DMS 273 (cell line): ENCODE measurements around the gene AGBL5.
"Not testable (repeated sequence)": the region's sequence is repeated elsewhere in the genome, so short reads cannot be mapped to it uniquely, and the experiment has no call there.

Source experiments
- DNase-seq: peaks from one replicate; lab custom pipeline; 2025; ENCODE audit not compliant: unreplicated experiment; lab: John Stamatoyannopoulos, UW

The AGBL5 gene

DNA sequence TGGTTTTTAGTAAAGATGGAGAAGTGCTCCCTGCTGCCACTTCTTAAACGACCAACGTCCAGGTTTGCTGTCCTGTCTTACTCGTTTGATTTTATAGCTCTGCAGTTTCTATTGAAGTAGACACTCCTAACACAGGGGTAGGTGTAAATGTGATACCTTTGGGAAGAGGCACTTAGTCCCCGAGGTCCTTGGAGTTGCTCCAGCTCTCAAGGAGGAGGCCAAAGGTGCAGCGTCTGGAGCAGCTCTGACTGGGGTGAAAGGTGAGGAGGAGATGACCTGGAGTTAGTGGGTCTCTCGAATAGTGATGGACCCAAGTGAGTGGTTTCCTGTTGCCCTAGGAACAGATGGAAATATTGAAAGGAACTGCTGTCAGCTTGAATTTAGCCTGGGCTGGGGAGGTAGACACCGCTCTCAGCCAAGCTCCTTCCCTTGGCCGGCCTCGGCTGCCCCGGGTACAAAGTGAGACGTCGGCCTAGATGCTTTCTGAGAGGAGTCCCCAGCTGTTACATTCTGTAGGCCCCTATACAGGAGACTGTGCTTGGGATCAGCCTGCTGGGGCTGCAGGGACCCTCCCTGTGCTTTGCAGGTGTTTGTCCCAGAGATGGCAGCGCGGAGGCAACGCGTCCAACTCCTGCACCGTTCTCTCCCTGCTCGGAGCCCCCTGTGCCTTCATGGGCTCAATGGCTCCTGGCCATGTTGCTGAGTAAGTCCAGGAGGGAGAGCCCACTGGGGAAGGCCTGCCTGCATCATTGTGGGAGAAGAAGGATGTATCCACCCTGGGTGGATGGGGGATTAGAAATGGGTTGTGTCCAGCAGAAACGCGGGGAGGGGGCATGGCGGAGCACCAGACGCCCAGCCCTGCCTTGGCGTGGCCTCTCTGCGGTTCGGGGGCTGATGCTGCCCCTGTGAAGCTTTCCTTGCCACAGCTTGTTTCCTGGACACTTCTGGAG lies 40.6 kb downstream of the AGBL5 start:
- DNase-seq = no peak

DNA sequence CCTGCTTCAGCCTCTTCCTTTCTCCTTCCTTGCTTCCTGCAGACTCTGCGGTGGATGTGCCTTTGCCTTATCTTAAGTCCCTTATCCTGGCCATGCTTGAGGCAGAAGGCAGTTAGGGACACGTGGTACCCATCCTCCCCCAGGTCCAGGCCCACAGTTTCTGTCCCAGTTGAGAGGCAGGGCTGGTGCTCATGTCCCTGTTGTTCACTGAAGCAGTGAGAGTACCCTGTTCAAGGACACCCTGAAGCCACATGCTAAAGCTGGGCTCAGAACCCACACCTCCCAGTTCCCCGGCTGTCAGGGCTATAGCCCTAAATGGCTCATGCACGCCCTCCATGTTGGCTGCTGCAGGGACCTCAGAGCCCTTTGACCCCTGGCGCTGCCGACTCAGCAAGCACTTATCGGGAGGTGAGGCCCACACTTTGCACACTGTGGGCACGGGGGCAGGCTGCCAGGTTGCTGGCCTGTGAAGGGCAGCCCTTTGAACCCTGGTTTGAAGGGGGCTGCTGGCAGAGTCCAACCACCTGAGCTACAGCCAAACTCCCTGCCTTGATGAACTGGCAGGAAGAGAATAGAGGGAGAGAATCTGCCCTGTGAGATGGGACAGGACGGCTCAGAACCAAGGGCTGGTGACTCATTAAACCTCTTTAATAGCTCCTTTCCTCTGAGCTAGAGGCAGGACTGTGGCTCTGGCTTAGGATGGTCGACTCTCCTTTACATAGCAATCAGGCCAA lies 41.4 kb downstream of the AGBL5 start:
- DNase-seq = no peak

DNA sequence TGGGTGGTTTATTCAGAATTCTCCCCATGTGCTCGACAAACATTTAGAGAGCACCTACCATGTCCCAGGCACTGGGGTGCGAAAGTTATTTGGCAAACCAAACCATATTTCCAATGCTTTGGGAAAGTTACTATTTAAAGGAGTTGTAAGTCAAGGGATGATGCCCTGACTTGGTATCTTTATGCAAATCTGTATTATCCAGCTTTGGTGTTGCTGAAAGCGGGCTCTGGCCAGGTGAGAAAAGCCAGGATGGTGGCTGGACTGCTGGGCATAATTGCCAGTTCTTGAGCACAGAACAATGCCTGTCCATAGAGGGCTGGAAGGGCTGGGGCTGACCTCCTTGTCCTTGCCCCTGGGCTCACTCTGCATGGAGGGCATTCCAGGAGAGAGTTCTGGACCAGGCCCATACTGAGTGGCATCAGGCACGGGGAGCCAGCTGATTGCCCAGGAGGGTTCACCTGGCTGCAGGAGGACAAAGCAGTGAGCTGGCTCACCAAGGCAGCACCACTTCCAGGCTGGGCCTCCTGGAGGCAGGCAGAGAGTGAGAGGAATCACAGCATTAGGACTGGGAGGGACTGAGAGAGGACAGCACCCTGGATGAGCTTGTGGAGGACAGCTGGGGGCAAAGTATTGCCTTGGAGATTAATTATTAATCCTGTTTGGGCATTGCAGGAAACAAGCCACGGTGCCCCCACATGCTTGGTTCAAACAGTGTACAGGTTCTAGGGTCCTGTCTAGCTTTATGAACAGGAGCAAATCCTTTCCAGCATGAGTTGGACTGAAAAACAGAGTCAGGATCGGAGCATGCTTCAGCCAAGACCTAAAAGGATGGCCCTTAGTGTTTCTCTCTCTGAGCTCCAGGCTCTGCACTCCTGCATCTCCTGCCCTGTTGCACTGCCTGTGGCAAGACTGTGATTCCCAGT lies 42.2 kb downstream of the AGBL5 start:
- no peak for DNase-seq

DNA sequence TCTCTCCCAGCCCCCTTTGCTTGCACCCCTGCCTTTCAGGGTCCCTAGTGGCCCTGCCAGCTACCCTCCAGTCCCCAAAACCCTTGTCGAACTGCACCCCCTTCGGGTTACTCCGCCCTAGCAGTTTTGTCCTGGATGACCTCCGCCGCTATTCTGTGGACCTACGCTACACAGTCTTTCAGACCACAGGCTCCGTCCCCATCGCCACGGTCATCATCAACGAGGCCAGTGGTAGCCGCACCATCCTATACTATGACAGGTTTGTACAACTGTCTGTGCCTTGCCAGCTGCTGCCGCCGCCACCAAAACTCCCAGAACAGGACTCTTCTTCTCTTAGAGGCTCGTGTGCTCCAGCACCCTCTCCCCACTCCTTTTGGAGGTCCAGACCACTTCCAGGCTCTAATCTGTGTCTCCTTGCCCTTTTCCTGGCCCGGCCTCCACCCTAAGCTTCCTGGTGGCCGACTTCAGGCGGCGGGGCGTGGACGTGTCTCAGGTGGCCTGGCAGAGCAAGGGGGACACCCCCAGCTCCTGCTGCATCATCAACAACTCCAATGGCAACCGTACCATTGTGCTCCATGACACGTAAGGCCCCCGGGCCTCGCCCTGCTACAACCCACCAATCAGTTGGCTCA lies 43.0 kb downstream of the AGBL5 start:
- DNase-seq = no peak

DNA sequence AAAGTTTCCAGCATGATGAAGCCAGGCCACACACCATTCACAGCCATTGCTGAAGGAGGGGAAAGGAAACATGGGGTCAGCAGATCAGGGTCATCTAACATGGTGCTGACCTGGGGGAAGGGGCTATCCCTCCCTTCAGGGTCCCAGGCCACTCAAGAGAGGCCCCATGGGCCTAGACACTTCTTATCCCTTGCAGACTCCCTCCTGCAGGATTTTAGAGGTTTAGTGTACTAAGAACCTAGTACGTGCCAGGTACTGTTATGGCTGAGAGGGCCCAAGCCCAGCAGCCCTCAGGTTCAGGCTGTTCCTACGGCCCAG lies 43.9 kb downstream of the AGBL5 start:
- DNase-seq = no peak

DNA sequence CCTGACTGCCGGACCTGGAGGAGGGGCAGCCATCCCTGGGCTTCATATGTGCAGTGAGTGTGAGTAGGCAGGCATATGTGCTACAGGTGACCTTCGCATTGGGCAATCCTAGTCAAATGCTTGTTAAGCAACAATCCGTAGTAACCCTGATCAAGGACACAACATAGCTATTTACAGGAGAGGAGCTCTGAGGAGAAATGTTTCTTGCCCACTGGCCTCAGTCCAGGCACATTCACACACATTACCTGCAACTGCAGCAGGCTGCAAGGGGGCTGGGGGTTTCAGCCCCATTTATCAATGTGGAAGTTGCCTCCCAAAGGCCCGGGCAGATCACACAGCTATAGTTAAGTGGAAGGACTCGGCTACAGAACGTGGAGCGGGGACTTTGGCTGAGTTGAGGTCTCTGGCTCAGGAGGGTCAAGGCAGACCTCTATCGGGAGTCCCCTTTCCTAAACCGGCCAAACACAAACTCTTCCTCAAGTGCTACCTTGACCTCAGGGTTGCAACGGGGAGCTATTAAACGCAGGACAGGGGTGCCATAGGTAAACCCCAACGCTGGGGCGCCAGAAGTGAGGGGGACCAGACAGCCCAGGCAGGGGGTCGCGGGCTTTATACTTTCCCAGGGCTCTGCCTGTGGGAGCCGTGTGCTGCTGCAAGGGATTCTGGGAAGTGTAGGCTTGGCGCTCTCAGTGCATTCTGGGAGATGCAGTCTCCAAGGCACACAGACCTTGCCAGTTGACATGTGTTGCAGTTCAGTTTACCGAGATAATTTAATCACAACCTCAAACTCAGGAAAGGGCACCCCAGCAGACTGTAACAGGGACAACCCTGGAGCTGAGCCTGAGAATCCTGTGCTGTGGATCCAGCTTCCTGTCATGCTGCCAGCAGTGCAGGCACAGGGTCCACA lies 44.5 kb downstream of the AGBL5 start:
- peak; percentile 91 for DNase-seq

DNA sequence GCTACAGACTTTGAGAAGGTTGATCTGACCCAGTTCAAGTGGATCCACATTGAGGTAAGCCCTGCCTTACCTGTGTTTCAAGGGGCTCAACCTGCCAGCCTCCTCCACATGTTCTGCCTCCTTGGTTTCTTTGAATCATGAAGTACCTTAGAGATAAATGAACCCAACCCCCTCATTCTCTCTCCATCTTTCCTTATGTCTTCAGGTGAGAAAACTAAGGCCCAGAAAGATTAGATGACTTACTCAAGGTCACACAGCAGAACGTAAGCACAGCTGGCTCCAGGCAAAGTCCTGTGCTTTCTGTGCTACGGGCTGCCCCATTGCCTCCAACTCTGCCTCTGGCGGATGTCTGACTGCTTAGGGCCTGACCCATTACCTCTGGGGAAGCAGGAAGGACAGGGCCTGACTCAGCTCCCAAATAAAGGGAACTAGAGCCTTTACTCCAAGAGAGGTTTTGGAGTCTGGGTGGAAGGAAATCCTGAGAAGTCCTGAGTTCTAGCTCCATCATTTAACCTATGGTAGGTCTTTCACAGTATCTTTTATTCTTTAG lies 45.4 kb downstream of the AGBL5 start:
- DNase-seq = no peak

DNA sequence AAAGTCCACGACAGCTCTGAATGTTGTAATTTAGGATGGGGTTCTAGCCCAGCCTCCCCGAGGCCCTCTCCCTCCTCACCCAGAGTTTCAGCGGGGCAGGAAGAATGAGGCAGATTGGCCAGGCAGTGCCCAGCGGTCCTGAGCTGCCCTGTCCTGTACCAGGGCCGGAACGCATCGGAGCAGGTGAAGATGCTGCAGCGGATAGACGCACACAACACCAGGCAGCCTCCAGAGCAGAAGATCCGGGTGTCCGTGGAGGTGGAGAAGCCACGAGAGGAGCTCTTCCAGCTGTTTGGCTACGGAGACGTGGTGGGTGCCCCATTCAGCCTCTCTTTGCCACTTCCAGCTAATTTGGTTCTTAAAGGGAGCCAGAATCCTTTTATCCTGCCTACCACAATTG lies 45.9 kb downstream of the AGBL5 start:
- DNase-seq = no peak

DNA sequence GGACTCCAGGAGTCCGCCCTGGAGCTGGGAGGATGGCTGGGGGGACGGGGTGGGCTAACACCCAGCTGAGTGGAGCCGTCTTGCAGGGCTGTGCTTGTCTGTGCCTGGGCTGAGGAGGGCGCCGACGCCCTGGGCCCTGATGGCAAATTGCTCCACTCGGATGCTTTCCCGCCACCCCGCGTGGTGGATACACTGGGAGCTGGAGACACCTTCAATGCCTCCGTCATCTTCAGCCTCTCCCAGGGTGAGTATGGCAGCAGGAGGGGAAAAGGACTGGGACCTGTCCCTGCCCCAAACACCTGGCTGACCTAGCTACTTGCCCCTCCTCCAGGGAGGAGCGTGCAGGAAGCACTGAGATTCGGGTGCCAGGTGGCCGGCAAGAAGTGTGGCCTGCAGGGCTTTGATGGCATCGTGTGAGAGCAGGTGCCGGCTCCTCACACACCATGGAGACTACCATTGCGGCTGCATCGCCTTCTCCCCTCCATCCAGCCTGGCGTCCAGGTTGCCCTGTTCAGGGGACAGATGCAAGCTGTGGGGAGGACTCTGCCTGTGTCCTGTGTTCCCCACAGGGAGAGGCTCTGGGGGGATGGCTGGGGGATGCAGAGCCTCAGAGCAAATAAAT lies 48.0 kb downstream of the AGBL5 start:
- DNase-seq = no peak

DNA sequence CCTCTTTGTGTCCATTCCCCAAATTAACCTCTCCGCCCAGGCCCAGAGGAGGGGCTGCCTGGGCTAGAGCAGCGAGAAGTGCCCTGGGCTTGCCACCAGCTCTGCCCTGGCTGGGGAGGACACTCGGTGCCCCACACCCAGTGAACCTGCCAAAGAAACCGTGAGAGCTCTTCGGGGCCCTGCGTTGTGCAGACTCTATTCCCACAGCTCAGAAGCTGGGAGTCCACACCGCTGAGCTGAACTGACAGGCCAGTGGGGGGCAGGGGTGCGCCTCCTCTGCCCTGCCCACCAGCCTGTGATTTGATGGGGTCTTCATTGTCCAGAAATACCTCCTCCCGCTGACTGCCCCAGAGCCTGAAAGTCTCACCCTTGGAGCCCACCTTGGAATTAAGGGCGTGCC lies 48.6 kb downstream of the AGBL5 start:
- DNase-seq = no peak

DNA sequence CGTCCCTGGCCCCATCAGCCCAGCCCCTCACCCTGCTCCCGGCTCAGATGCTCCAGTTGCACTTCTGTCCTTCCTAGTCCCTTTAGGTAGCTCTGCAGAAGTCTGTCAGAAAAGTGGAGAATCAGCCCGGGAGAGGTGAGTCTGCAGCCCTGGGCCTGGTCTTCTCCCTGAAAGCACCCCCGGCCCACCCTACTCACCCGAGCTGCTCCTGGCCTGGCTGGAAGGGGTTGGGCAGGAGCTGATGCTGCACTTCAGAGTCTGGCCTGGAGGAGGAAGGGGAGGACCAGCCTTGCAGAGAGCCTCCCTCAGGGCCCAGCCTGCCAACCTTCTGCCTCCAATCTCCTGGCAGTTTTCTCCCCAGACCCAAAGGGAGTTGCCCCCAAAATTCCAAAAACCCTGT lies 50.9 kb downstream of the AGBL5 start:
- DNase-seq = no peak

DNA sequence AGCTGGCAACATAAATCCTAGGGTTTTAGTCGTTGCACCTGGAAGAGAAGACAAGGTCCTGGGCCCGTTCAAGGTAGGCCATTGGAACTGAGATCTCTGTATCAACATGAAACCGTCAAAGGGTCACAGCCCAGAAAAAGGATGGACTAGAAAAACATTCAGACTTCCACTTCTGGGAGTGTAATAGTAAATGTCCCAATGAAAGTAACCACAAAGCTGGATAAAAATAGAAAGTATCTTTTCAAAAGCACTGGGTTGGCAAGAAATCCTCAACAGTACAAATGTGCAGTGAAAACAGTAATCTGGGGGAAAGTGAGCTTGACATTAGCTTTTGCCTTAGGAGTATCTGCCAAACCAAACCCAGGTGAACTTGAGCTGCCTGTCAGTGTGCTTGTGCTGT lies 54.5 kb downstream of the AGBL5 start:
- no peak for DNase-seq

DNA sequence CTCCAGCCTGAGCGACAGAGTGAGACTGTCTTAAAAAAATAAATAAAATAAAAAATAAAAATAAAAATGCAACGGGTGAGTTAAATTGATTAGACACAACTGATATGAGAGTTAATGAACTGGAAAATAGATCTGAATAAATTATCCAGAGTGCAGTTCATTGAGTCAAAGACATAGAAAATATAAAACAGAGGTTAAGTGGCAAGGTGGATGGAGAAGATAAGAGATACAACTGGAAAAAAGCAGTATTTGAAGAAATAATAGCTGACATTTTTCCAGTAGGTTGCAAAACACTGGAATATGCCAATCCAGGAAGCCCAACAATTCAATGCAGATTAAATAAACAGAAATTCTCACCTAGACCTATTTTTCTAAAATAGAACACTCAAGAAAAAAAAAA lies 56.8 kb downstream of the AGBL5 start:
- DNase-seq = no peak

DNA sequence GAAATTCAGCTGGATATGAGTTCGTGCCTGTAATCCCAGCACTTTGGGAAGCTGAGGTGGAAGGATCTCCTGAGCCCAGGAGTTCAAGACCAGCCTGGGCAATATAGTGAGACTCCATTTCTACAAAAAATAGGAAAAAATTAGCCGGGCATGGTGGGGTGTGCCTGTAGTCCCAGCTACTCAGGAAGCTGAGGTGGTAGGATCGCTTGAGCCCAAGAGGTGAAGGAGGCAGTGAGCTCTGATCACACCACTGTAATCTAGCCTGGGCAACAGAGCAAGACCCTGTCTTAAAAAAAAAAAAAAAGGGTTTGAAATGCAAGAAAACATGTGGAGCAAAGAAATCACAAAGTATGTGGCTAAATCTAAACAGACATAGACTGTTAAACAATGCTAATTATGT lies 57.6 kb downstream of the AGBL5 start:
- DNase-seq = no peak

DNA sequence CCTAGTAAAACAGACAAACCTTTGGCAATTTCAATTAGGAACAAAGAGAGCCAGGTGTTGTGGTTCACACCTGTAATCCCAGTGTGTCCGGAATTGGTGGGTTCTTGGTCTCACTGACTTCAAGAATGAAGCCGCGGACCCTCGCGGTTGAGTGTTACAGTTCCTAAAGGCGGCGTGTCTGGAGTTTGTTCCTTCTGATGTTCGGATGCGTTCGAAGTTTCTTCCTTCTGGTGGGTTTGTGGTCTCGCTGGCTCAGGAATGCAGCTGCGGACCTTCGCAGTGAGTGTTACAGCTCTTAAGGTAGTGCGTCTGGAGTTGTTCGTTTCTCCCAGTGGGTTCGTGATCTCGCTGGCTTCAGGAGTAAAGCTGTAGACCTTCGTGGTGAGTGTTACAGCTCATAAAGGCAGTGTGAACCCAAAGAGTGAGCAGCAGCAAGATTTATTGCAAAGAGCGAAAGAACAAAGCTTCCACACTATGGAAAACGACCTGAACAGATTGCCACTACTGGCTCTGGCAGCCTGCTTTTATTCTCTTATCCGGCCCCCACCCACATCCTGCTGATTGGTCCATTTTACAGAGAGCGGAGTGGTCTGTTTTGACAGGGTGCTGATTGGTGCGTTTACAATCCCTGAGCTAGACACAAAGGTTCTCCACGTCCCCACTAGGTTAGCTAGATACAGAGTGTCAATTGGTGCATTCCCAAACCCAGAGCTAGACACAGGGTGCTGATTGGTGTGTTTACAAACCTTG lies 59.3 kb downstream of the AGBL5 start:
- DNase-seq = not testable (repeated sequence)

DNA sequence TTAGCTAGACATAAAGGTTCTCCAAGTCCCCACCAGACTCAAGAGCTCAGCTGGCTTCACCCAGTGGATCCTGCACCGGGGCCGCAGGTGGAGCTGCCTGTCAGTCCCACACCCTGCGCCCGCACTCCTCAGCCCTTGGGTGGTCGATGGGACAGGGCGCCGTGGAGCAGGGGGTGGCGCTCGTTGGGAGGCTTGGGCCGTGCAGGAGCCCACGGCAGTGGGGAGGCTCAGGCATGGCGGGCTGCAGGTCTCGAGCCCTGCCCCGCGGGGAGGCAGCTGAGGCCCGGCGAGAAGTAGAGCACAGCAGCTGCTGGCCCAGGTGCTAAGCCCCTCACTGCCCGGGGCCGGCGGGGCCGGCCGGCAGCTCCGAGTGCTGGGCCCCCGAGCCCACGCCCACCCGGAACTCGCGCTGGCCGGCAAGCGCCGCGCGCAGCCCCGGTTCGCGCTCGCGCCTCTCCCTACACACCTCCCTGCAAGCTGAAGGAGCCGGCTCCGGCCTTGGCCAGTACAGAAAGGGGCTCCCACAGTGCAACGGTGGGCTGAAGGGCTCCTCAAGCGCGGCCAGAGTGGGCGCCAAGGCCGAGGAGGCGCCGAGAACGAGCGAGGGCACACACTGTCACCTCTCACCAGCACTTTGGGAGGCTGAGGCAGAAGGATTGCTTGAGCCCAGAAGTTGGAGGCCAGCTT lies 60.1 kb downstream of the AGBL5 start:
- DNase-seq = not testable (repeated sequence)

DNA sequence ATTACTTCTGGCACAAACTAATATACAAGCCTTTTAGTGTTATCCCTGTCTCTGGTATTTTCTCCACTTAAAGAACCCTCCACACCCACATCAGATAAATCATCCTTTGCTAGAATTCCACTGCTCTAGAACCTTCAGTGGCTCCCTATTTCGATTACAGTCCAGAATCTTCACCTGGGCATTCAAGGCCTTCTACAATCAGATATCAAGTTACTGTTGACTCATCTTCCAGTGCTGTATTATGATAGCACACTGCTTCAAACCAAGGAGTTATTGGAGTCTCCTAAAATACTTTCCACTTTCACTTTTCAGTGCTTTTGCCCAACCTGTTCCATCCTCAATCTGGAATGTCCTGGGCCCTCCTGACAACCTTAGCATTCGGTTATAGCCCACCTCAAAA lies 64.1 kb downstream of the AGBL5 start:
- no peak for DNase-seq

DNA sequence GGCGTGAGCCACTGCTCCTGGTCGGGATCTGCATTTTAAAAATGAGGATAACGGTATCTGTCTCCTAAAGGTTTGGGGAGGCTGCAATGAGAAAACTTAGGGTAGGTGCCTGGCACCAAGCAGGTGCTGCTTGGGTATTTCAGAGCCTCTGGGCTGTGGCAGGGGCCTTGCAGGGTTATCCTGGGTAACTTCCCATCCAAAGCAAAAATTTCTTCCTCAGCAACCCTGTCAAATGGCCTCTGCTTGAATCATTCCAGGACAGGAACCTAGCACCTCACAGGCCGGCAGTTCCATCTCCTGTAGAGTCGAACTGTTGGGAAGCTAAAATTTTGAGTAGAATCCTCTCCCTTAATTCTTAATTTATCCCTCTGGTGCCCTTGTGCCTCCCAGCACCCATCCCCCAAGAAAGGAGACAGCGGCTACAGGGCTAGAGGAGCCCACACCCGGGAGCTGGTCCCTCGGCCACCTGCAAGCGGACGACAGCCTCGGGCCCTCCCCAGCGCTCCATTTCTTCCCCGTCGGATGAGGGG lies 66.6 kb downstream of the AGBL5 start:
- DNase-seq = no peak
